Stimulated activated CD4-positive, alpha-beta T cell treated with anti-CD3 and anti-CD28 coated beads, Interleukin-1b, Interleukin-23, amount 100 ng/mL, for 48 hours (primary cell): ENCODE measurements around the gene FKBP14.
"Not testable (repeated sequence)": the region's sequence is repeated elsewhere in the genome, so short reads cannot be mapped to it uniquely, and the experiment has no call there.

ENCODE experiments used
- DNase-seq: peaks from one replicate; pipeline ENCODE4 v3.0.0-alpha.2; 2020

The FKBP14 gene

GRCh38 chr7:29989257-29989995 is 37.1 kb downstream of the FKBP14 start, which contains the start of gene SCRN1:
SCRN1 (minus strand) TSS chr7:29989801; CDS start chr7:29969067, 20,734 bp downstream.
- peak; percentile 4 for DNase-seq

GRCh38 chr7:29988424-29989256 is 37.9 kb downstream of the FKBP14 start:
- peak; percentile 2 for DNase-seq

GRCh38 chr7:29987811-29988317 is 38.6 kb downstream of the FKBP14 start:
- DNase-seq = no peak

- no peak for DNase-seq
Measured at GRCh38 chr7:29987083-29987482, 39.4 kb downstream of the FKBP14 start.

- DNase-seq = no peak
Measured at GRCh38 chr7:29980151-29980550, 46.4 kb downstream of the FKBP14 start.

GRCh38 chr7:29977886-29978651 is 48.4 kb downstream of the FKBP14 start:
- no peak for DNase-seq

- no peak for DNase-seq
Measured at GRCh38 chr7:29976673-29977415, 49.7 kb downstream of the FKBP14 start.

- DNase-seq = no peak
Measured at GRCh38 chr7:29976266-29976665, 50.2 kb downstream of the FKBP14 start.

- DNase-seq = no peak
Measured at GRCh38 chr7:29975561-29975960, 50.9 kb downstream of the FKBP14 start.

GRCh38 chr7:29974286-29974685 is 52.2 kb downstream of the FKBP14 start:
- no peak for DNase-seq

- DNase-seq = no peak
Measured at GRCh38 chr7:29972315-29972669, 54.2 kb downstream of the FKBP14 start.

- DNase-seq = no peak
Measured at GRCh38 chr7:29971566-29972314, 54.8 kb downstream of the FKBP14 start.

GRCh38 chr7:29970158-29970557 is 56.3 kb downstream of the FKBP14 start:
- DNase-seq = no peak

GRCh38 chr7:29969738-29970137 is 56.8 kb downstream of the FKBP14 start:
- no peak for DNase-seq

- DNase-seq = no peak
Measured at GRCh38 chr7:29968683-29969395, 57.7 kb downstream of the FKBP14 start.

GRCh38 chr7:29965030-29965429 is 61.5 kb downstream of the FKBP14 start:
- DNase-seq = no peak

GRCh38 chr7:29962035-29962434 is 64.5 kb downstream of the FKBP14 start:
- DNase-seq = no peak

- DNase-seq = not testable (repeated sequence)
Measured at GRCh38 chr7:29961611-29962010, 64.9 kb downstream of the FKBP14 start.
